GM12892 (cell line): ENCODE data around the gene KYNU.
"Not testable (repeated sequence)": the region's sequence is repeated elsewhere in the genome, so short reads cannot be mapped to it uniquely, and the experiment has no call there.

ENCODE experiments used
- DNase-seq: peaks from one replicate; pipeline ENCODE4 v3.0.0; 2011; ENCODE audit not compliant: insufficient read length
- FAIRE-seq: peaks from 2 replicates; lab custom pipeline; 2011; peaks lifted over from hg19 to GRCh38; lab: Jason Lieb, UNC
- POLR2A ChIP-seq: IDR thresholded peaks from 2 replicates; pipeline ENCODE4 v1.6.1; 2011; ENCODE audit warnings: low read depth, low read length, control low read depth
- POLR2AphosphoS5 ChIP-seq: IDR thresholded peaks from 2 replicates; pipeline ENCODE4 v1.6.1; 2011; ENCODE audit warnings: low read depth, low read length, control low read depth
- TAF1 ChIP-seq: IDR thresholded peaks from 2 replicates; pipeline ENCODE4 v1.6.1; 2011; ENCODE audit warnings: low read depth, mild to moderate bottlenecking, control low read depth, low read length, borderline replicate concordance

KYNU gene

GRCh38 chr2:142936629-142937028 is 59.2 kb downstream of the KYNU start:
- TF ChIP-seq POLR2AphosphoS5 (no peak), TAF1 (no peak), POLR2A (no peak)
- no peak for DNase-seq
- FAIRE-seq = no peak

DNA sequence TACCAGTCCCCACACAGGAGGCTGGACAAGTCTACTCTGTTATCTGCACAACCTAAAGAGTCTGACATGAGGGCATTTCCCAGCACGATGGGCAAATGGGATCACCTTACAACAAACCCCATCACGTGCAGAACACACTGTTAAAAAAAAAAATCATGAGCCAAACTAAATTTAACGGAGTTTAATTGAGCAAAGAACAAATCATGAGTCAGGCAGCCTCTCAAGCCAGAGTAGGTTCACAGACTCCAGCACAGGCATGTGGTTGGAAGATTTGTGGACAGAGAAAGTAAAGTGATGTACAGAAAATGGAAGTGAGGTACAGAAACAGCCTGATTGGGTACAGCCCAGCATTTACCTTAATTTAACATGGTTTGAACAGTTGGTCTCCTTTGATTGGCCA is 59.9 kb downstream of the KYNU start:
- TF ChIP-seq TAF1 (no peak), POLR2A (no peak), POLR2AphosphoS5 (no peak)
- FAIRE-seq = no peak
- no peak for DNase-seq

GRCh38 chr2:142938240-142938639 is 60.8 kb downstream of the KYNU start:
- DNase-seq (no peak), FAIRE-seq (no peak)
- no peak for TF ChIP-seq POLR2AphosphoS5
- no peak for TF ChIP-seq TAF1
- no peak for TF ChIP-seq POLR2A

GRCh38 chr2:142940606-142941223 is 63.3 kb downstream of the KYNU start:
- DNase-seq (no peak), FAIRE-seq (peak; percentile 5)
- no peak for TF ChIP-seq POLR2A
- no peak for TF ChIP-seq TAF1
- no peak for TF ChIP-seq POLR2AphosphoS5

DNA sequence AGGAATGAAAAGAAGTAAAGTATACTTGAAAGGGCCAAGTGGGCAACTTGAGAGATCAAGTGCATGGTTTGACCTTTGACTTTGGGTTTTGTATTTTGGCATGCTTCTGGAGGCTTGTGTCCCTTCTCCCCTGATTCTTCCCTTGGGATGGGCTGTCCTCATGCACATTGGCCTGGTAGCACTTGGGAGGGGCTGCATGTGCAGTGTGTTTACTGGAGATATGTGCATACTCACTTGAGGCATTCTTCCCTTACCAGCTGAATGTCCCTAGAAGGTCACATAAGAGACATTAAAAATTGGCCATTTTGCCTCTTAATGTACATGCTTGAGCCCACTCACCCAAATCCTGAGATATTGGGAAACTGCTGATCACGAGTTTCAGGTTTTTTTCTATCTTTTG is 65.2 kb downstream of the KYNU start:
- TF ChIP-seq POLR2A = no peak
- TF ChIP-seq POLR2AphosphoS5 = no peak
- no peak for TF ChIP-seq TAF1
- FAIRE-seq (no peak), DNase-seq (no peak)

- FAIRE-seq (no peak), DNase-seq (no peak)
- TF ChIP-seq POLR2AphosphoS5 = no peak
- TF ChIP-seq TAF1 = no peak
- TF ChIP-seq POLR2A = no peak
Measured at GRCh38 chr2:142944264-142944663, 66.8 kb downstream of the KYNU start.

- no peak for DNase-seq
- no peak for FAIRE-seq
- TF ChIP-seq TAF1 = no peak
- no peak for TF ChIP-seq POLR2AphosphoS5
- TF ChIP-seq POLR2A = no peak
Measured at GRCh38 chr2:142944721-142945120, 67.3 kb downstream of the KYNU start.

- no peak for TF ChIP-seq POLR2A
- no peak for TF ChIP-seq POLR2AphosphoS5
- no peak for TF ChIP-seq TAF1
- no peak for DNase-seq
- no peak for FAIRE-seq
Measured at GRCh38 chr2:142946941-142947340, 69.5 kb downstream of the KYNU start.

DNA sequence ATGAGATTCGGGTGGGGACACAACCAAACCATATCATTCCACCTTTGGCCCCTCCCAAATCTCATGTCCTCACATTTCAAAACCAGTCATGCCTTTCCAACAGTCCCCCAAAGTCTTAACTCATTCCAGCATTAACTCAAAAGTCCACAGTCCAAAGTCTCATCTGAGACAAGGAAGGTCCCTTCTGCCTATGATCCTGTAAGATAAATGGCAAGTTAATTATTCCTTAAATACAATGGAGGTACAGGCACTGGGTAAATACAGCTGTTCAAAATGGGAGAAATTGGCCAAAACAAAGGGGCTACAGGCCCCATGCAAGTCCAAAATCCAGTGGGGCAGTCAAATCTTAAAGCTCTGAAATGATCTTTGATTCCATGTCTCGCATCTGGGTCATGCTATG is 71.3 kb downstream of the KYNU start:
- DNase-seq, FAIRE-seq: not testable (repeated sequence)

- not testable (repeated sequence) for DNase-seq, FAIRE-seq
Measured at GRCh38 chr2:142950323-142950722, 72.9 kb downstream of the KYNU start.

GRCh38 chr2:142951190-142952007 is 73.9 kb downstream of the KYNU start:
- DNase-seq (no peak), FAIRE-seq (no peak)
- TF ChIP-seq POLR2A = no peak
- no peak for TF ChIP-seq POLR2AphosphoS5
- TF ChIP-seq TAF1 = no peak

GRCh38 chr2:142952018-142952417 is 74.6 kb downstream of the KYNU start:
- DNase-seq = no peak
- no peak for TF ChIP-seq TAF1
- no peak for TF ChIP-seq POLR2AphosphoS5
- no peak for TF ChIP-seq POLR2A
- no peak for FAIRE-seq
